GM19467 (cell line): Measurements from ENCODE around the gene MYO6.
A peak's percentile ranks its signal among the peaks of the same experiment; 100 is the strongest.

ENCODE experiments used
- ATAC-seq: cut with Tn5 transposase; IDR thresholded peaks from one replicate; pipeline ENCODE4 v1.9.1; 2021; ENCODE audit warnings: mild to moderate bottlenecking, moderate library complexity; ENCODE audit not compliant: unreplicated experiment

Gene MYO6

GRCh38 chr6:75940564-75940963 is 191.5 kb downstream of the MYO6 start:
- no peak for ATAC-seq

- ATAC-seq, result no peak
Measured at GRCh38 chr6:75941509-75941908, 192.5 kb downstream of the MYO6 start.

DNA sequence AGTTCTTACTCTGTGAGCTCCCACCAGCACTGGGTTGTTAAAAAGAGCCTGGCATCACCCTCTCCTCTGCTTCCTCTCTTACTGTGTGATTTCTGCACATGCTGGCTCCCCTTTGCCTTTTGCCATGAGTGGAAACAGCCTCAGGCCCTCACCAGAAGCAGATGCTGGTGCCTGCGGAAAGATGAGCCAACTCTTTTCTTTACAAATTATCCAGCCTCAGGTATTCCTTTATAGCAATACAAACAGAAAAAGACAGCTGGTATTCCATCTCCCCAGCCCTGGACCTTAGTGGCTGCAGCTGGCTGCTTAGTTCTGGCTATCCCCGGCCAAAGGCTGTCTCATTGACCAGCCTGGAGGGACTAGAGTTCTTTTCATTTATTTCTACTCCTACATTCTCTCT is 194.3 kb downstream of the MYO6 start:
- no peak for ATAC-seq

DNA sequence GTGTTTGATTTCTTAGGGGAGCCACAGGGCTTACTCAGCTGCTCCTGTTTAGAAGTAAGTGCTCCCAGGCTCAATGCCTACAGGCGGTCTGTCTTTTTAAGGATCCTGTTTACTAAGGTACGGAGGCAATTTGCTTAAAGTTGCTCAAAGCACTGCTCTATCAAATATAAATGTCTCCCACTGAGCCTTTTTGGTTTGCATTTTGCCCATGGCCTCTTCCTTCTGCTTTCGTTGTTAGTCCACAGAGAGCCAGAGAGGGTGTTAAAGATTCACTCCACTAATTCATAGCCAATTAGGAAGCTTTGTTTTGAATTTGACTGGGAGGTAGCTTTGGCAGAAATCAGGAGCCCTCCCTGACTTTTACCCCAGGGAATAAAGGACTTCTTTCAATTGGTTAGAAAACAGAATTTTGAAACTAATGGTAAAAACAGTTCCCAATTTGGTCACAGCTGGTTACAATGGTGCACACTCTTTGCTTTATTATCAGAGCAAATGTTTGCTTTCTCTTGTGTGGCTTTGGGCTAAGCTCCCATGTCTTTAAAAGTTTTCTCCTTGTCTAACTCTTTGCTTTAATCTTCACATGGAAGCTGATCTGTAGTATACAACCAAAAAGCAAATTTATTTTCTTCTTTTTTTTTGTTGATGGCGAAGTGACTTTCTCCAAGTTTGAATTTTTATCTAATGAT is 197.2 kb downstream of the MYO6 start:
- ATAC-seq, result peak; percentile 62

DNA sequence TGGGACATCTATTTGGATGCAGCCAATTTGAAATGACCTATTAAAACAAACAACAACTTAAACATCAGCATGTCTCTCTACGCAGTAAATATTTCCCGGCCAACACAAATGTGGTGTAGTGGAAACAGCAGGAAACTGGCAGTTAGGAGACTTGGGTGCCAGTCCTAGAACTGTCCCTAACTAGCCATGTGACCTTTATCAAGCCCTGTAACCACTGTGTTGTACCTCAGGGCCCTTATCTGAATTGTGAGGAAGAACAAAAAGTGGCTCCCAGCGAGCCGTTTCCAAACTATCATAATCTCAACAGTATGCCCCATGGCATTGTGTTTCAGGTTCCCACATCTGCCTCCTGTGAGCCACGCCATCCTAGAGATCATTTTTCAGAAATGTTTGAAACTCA is 198.9 kb downstream of the MYO6 start:
- ATAC-seq, result no peak

- no peak for ATAC-seq
Measured at GRCh38 chr6:75952128-75952527, 203.1 kb downstream of the MYO6 start.

- ATAC-seq, result no peak
Measured at GRCh38 chr6:75963569-75963968, 214.5 kb downstream of the MYO6 start.

GRCh38 chr6:75968143-75968542 is 219.1 kb downstream of the MYO6 start:
- no peak for ATAC-seq
